NT2/D1 (cell line): ENCODE results near the gene NPY4R2.
"Not testable (repeated sequence)": the region's sequence is repeated elsewhere in the genome, so short reads cannot be mapped to it uniquely, and the experiment has no call there.

Experiments
- DNase-seq: peaks from one replicate; pipeline ENCODE4 v3.0.0-alpha.2; 2011; ENCODE audit warnings: low read depth, low spot score
- H3K27me3 ChIP-seq: 2 replicates; pipeline ENCODE4 v1.6.0; 2011; ENCODE audit warnings: mild to moderate bottlenecking; ENCODE audit not compliant: insufficient read length, insufficient read depth
- H3K36me3 ChIP-seq: 2 replicates; pipeline ENCODE4 v1.6.1; 2011; ENCODE audit warnings: mild to moderate bottlenecking, low read length, mixed read lengths; ENCODE audit not compliant: insufficient read depth, insufficient read length
- H3K4me1 ChIP-seq: 2 replicates; pipeline ENCODE4 v1.5.1; 2011; ENCODE audit not compliant: insufficient read depth, insufficient read length
- H3K4me3 ChIP-seq: 2 replicates; pipeline ENCODE4 v1.5.1; 2011; ENCODE audit warnings: low read depth; ENCODE audit not compliant: insufficient read length
- H3K9ac ChIP-seq: 2 replicates; pipeline ENCODE4 v1.6.0; 2011; ENCODE audit warnings: low read depth; ENCODE audit not compliant: insufficient read length
- H3K9me3 ChIP-seq: 2 replicates; pipeline ENCODE4 v1.5.1; 2011; ENCODE audit warnings: mild to moderate bottlenecking, low read length; ENCODE audit not compliant: insufficient read depth

Gene NPY4R2

DNA sequence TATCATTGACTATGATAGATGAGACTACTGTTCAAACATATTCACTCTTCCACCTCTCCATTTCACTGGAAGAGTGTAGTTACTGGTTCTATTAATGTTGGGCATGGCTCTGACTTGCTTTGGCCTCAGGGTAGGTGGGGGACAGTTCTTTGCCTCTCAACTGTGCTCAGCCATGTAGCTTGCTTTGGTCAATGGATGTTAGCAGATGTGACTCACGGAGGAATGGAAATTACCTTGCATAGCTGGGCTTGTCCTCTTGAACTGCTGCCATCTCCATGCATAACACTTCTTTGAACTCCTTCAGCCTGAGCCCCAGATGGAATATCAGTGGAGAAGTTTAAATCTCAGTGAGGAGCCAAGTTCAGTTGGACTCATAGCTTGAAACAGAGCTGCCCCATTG is 9.1 kb upstream of the NPY4R2 start:
- not testable (repeated sequence) for H3K4me3 ChIP-seq, H3K27me3 ChIP-seq

DNA sequence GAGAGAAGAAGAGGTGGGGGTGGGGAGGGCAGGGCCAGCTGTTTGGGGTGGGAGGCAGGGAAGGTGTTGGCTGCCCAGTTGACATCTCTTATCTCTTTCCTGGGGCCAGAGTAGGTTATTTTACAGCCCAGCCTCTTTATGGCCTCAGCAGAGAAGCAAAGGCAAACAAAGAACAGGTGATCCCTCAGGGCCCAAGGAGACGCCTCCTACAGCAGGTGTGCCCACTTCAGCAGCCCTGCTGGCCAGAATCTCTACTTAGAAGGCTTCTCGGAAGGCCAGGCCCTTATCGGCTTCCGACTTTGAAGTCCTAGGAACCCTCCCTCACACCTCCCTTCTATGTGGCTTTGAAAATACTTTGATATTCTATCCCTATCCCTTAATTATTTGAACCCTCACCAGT is 8.0 kb upstream of the NPY4R2 start:
- not testable (repeated sequence) for H3K9ac ChIP-seq, H3K36me3 ChIP-seq, H3K9me3 ChIP-seq, H3K4me1 ChIP-seq, H3K4me3 ChIP-seq, H3K27me3 ChIP-seq, DNase-seq

More for the DNA sequence above, 9.1 kb upstream of the NPY4R2 start:
- not testable (repeated sequence) for DNase-seq, H3K36me3 ChIP-seq, H3K9ac ChIP-seq, H3K4me1 ChIP-seq, H3K9me3 ChIP-seq

DNA sequence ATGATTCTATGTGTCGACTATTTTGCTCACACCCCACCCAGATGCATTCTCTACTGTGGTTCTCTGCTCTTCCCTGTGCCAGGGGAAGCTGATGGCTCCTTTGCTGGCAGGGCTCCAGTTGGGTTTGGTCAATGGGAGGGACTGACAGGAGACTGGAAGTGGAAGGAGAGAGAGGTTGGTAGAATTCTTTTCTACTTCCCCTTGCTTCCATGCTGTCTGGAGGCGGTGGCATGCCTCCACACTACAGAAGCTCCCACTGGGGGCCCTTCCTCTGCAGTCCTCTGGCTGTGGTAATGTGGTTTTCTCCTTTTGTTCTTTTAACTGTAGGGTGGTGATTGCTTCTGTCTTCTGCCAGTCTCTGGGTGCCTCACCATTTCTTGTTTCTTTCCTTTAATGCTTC is 4.4 kb upstream of the NPY4R2 start:
- not testable (repeated sequence) for H3K9me3 ChIP-seq, H3K36me3 ChIP-seq, DNase-seq, H3K4me3 ChIP-seq, H3K9ac ChIP-seq, H3K4me1 ChIP-seq, H3K27me3 ChIP-seq

DNA sequence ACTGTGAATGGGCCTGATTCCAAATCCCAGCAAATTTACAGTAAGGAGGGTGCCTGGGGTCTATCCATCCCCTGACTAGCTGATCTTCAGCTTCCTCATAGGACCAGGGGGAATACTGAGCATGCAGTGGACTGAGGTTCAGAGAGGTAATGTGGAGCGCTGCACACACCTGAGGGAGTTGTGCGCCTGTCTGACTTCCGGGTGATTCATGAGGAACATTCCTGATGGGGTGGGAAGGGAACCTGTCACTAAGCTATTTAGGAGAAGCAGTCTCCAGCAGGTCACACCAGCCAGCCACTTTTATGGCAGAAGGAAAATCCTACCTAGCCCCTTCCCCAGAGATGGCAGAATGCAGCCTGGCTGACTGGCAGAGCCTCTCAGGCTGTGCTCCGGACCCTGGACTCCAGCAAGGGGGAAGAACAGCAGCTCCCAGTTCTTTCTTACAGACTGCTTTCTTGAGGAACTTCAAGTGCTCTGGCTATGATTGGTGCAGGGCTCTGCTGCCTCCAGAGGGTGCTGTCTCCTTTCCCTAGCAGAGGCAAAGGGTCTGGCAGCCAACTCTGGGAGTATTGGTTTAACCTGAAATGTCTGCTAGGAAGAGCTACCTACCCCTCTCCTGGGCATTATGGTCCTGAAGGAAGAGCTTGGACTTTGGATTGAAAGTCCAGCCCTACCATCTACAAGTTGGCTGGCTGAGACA is 2.5 kb upstream of the NPY4R2 start:
- DNase-seq, H3K9ac ChIP-seq, H3K4me3 ChIP-seq, H3K9me3 ChIP-seq, H3K36me3 ChIP-seq, H3K4me1 ChIP-seq, H3K27me3 ChIP-seq: not testable (repeated sequence)

DNA sequence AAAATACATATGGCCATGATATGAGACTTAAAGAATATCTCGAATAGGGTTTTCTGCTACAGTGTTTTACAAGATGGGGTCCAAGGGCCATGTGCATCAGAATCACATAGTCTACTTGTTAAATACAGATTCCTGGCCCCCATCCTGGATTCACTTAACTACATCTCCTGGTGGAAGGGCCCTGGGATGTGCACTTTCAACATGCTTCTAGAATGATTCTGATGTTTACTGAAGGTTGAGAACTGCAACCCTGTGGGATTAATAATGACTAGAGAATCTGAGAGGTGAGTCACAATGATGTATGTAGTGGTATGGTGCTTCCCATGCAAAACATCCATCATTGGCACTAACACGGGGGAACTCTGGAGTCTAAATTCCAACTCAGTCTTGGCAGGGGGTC is 2.1 kb downstream of the NPY4R2 start:
- H3K36me3 ChIP-seq, H3K9ac ChIP-seq, H3K4me3 ChIP-seq, H3K27me3 ChIP-seq, DNase-seq, H3K4me1 ChIP-seq, H3K9me3 ChIP-seq: not testable (repeated sequence)

DNA sequence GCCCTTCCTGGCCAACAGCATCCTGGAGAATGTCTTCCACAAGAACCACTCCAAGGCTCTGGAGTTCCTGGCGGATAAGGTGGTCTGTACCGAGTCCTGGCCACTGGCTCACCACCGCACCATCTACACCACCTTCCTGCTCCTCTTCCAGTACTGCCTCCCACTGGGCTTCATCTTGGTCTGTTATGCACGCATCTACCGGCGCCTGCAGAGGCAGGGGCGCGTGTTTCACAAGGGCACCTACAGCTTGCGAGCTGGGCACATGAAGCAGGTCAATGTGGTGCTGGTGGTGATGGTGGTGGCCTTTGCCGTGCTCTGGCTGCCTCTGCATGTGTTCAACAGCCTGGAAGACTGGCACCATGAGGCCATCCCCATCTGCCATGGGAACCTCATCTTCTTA is 4.0 kb downstream of the NPY4R2 start:
- not testable (repeated sequence) for DNase-seq, H3K9me3 ChIP-seq, H3K4me3 ChIP-seq, H3K9ac ChIP-seq, H3K4me1 ChIP-seq, H3K27me3 ChIP-seq, H3K36me3 ChIP-seq

DNA sequence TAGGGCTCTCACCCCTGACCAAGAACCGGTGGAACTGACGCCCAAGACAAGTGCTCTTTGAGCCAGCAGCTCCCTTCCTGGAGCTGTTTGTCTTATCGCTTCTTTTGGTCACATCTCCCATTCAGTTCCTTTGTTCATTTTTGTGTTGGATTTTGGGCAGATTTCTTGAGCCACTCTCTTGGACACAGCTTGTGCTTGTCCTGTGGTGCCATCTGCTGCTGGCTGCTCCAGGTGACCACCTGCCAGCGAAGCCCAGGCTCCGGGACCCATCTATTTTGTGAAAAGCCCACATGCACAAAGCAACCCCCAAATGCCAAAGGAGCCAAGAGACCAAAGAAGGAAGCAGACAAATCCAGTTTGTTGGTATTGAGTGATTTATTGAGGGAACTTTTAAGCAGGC is 6.2 kb downstream of the NPY4R2 start:
- not testable (repeated sequence) for DNase-seq

DNA sequence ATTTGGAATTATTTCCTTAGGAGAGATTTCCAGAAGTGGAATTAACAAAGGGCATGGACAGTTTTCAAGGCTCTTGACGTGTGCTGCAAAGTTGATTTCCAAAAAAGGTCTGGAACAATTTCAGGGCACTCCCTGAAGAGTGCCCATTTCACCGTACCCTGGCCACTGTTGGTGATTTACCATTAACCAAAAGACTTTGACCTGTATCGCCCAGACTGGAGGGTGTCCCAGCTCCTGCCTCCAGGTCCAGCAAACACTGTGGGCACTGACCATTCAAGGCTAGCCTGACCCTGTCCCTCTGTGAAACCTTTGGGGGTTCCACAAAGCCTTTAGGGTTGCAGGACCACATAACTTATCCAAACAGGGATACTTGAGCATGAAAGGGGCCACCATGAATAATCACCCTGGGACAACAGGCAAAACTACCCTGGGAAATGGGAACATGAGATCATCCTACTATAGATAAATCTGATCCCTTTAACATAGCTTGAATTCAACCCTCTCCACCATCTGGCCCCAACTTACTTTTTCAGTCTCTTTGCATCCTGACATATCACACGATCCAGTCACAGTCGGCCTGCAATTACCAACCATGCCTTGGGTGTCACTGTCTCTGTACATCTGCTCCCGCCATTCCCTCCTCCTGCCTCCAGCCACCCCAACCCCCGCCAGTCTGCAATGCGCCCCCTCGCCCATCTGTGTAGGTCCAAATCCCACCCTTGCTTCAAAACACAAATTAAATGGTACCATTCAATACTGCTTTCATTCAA is 8.9 kb downstream of the NPY4R2 start:
- not testable (repeated sequence) for H3K9ac ChIP-seq, H3K36me3 ChIP-seq, H3K27me3 ChIP-seq, H3K9me3 ChIP-seq, DNase-seq, H3K4me3 ChIP-seq, H3K4me1 ChIP-seq

More for the DNA sequence above, 6.2 kb downstream of the NPY4R2 start:
- H3K4me3 ChIP-seq, H3K4me1 ChIP-seq, H3K9me3 ChIP-seq, H3K9ac ChIP-seq, H3K36me3 ChIP-seq, H3K27me3 ChIP-seq: not testable (repeated sequence)

DNA sequence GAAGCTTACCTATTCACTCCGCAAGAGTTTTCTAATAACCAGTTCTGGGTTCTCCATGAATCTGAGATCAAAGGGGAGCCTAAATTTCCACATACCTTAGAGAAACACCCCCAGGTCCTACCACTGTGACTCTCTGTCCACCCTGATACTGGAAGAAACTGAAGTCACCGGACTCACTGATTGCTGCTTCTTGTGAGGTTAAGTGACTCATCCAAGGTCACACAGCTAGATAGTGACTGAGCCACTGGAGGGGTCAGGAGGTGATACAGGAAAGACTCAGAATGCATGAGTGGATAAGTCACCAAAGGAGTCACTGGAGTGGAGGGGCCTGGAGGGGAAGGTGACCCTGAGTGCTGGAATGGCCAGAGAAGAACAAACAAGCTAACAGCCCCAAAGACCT is 9.8 kb downstream of the NPY4R2 start:
- not testable (repeated sequence) for H3K36me3 ChIP-seq, H3K9ac ChIP-seq, DNase-seq, H3K9me3 ChIP-seq, H3K27me3 ChIP-seq, H3K4me1 ChIP-seq, H3K4me3 ChIP-seq

DNA sequence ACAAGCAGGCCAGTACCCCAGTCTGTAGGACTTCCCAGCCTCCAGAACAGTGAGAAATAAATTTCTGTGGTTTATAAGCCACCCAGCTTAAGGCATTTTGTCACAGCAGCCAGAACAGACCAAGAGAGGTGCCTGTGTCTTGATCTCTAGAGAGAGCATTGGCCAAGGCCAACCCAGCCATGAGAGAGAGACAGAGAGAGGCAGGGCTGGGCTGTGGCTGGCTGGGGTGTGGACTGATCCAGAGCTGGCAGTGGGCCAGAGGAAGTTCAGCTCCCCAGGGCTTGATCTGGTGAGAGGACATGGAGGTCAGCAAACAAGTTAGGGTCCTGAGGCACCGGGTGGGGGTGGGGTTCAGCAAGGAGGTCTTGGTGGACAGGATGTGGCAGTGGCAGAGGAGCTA is 14.4 kb downstream of the NPY4R2 start:
- DNase-seq, H3K4me3 ChIP-seq, H3K9me3 ChIP-seq, H3K36me3 ChIP-seq, H3K9ac ChIP-seq, H3K27me3 ChIP-seq, H3K4me1 ChIP-seq: not testable (repeated sequence)

DNA sequence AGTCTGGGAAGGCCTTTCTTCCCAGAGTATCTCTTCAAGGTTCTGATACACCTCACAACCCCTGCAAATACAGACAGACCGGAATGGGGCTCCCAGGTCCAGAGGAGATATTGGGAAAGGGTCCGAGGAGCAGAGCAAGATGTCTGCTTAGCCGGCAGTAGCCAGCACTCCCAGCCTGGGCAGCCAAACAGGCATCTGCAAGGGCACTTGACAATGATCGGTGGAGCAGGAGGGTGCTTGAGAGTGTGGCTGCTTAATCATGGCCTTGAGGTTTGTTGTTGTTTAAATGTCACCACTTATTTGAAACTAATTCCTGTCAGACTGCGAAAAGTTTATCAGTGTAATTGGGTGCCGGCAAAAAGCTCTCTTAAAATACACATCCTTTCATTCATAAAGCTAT is 15.0 kb downstream of the NPY4R2 start:
- H3K4me3 ChIP-seq, H3K9me3 ChIP-seq, H3K9ac ChIP-seq, H3K27me3 ChIP-seq, H3K36me3 ChIP-seq, H3K4me1 ChIP-seq, DNase-seq: not testable (repeated sequence)

DNA sequence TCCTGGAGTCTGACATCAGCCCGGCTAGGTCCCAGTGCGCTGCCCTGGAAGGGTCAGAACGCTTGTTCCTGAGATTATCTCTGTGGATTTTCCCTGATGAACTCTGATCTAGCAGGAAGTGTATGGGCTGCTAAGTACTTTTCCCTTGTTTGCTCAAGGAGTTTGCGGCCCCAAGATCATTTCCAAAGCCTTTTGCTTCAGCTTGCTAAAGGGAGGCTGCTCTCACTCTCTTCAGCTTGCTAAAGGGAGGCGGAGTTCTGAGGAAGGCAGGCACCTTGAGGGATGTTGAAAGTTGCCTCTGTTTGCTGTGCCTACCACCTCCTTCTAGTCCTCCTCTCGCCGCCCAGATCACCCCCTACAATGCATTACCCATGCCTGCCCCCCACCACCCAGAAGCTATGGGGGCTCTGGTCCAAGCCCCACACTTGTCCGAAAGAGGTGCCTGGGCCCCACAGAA is 18.3 kb downstream of the NPY4R2 start:
- not testable (repeated sequence) for H3K36me3 ChIP-seq, DNase-seq, H3K4me1 ChIP-seq

More for the DNA sequence above, 18.3 kb downstream of the NPY4R2 start:
- H3K9me3 ChIP-seq, H3K4me3 ChIP-seq, H3K27me3 ChIP-seq, H3K9ac ChIP-seq: not testable (repeated sequence)
